Activated CD4-positive, CD25-positive, alpha-beta regulatory T cell treated with anti-CD3 and anti-CD28 coated beads, Interleukin-2, amount 50 U/mL, for 24 hours (primary cell): ENCODE measurements around the gene NCS1.

ENCODE experiments used
- ATAC-seq, 2 donors: fragments of 150-1000 bp; cut with Tn5 transposase; one replicate each; pipeline ENCODE4 v1.10.0; 2021; ENCODE audit warnings: mild to moderate bottlenecking in 1 of 2, moderate library complexity in 1 of 2

NCS1 gene

GRCh38 chr9:130215341-130216119, 43.3 kb downstream of the NCS1 start:
- no peak for ATAC-seq

GRCh38 chr9:130217838-130218237, 45.6 kb downstream of the NCS1 start:
- ATAC-seq = no peak

GRCh38 chr9:130219661-130220096, 47.5 kb downstream of the NCS1 start:
- no peak for ATAC-seq

GRCh38 chr9:130220352-130220751, 48.1 kb downstream of the NCS1 start:
- no peak for ATAC-seq

DNA sequence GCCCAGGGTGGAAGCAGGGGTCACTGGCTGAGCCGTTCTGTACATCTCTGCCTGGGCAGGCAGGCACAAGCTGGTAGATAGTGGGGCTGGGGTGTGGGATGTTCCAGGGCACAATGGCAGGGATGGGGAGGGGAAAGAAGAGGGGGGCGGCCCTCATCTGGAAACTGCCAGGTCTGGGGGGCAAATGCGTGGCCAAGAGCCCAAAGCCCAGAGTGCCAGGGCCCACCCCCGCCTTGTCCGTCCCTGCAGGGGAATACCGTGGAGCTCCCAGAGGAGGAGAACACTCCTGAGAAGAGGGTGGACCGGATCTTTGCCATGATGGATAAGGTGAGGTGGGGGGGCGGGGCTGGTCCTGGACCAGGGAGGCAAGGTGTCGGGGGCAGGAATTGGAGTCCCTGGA, 50.6 kb downstream of the NCS1 start:
- no peak for ATAC-seq

GRCh38 chr9:130225071-130225470, 52.9 kb downstream of the NCS1 start:
- ATAC-seq = no peak

GRCh38 chr9:130225586-130225985, 53.4 kb downstream of the NCS1 start:
- no peak for ATAC-seq

- no peak for ATAC-seq
These were observed 53.9 kb downstream of the NCS1 start for GRCh38 chr9:130226112-130226511.

DNA sequence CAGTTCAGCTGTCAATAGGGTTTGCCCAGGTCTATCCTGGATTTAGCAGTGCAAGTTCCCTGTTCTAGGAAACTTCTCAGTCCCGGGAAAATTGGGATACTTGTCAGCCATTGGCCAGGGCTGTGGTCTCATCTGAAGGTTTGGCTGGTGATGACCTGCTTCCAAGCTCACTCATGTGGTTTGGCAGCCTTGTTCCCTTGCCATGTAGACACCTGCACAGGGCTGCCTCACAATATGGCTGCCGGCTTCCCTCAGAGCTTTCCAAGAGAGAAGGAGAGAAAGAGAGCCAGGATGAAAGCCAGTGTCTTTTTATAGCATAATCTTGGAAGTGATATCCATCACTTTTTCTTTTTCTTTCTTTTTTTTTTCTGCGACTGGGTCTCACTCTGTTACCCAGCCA, 55.6 kb downstream of the NCS1 start:
- no peak for ATAC-seq

DNA sequence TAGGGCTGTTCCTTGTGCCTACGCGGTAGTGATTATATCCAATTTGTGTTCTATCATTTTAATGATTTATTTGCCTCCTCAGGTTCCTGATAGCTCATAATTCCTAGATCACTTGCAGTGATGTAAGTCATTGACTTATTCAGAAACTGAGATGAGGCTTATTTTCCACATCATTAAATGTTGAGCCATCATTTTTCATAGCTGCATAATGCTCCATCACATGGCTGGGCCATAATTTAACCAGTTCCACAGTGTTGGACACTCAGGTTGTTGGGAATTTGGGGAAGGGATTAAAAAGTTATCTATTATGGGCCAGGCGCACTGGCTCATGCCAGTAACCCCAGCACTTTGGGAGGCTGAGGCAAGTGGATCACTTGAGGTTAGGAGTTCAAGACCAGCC, 57.6 kb downstream of the NCS1 start:
- no peak for ATAC-seq

DNA sequence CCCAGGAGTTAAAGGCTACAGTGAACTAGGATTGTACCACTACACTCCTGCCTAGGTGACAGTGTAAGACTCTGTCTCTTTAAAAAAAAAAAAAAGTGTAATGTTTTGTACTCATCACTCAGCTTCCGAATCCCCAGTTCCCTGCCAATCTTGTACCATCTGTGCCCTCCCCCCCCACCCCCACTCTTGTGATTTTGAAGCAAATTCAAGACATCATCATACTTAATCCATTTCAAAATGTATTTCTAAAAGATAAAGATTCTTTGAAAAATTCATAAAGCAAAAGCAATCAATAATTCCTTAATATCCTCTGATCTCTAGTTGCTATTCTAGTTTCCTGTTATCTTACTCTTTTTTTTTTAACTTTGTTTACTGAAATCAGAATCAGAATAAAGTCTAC, 58.4 kb downstream of the NCS1 start:
- ATAC-seq = no peak

DNA sequence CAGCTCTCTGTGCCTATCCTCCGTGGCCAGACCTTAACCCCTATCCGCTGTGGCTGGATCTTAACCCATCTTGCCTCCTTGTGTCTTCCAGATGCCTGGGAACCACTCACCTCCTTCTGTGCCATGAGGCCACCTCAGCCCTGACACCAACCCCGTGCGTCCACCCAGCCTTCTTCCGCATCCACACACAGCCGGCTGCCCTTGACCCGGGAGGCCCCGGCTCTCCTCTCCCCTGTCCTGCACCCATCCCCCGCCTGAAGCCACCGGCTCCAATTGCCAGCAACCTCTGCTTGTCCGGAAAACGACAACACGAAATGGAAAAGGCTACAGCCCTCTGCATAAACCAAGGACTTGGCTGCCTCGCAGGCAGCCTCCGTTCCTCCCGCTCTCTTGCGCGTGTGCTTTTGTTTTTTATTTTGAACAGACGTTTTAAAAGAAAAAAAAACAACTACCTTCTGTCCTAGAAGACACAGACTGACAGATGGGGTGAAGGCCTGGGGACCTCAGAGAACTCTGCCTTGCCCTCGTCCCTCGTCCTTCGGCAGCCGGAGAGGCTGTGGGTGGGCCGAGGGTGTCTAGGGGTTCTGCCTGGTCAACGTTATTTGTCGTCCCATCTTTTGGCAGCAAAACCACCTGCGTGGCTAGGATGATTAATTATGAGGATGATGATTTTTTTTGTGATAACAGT, 60.8 kb downstream of the NCS1 start:
- ATAC-seq = no peak

DNA sequence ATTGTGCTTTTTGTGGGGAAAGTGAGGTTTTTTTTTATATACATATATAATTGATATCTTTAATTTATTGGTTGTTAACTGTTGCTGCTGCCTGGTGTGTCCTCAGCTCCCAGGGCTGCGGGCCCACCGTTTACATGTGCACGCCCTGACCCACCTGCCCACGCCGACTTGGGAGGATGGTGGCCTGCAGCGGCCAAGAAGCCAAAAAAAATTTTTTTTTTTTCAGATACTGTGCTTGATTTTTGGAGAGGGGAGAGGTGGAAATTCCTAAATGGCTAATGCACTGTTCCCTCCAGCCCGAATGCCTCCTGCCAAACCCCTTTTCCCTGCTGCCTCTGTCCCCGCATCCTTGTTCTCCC, 61.4 kb downstream of the NCS1 start:
- ATAC-seq = no peak

DNA sequence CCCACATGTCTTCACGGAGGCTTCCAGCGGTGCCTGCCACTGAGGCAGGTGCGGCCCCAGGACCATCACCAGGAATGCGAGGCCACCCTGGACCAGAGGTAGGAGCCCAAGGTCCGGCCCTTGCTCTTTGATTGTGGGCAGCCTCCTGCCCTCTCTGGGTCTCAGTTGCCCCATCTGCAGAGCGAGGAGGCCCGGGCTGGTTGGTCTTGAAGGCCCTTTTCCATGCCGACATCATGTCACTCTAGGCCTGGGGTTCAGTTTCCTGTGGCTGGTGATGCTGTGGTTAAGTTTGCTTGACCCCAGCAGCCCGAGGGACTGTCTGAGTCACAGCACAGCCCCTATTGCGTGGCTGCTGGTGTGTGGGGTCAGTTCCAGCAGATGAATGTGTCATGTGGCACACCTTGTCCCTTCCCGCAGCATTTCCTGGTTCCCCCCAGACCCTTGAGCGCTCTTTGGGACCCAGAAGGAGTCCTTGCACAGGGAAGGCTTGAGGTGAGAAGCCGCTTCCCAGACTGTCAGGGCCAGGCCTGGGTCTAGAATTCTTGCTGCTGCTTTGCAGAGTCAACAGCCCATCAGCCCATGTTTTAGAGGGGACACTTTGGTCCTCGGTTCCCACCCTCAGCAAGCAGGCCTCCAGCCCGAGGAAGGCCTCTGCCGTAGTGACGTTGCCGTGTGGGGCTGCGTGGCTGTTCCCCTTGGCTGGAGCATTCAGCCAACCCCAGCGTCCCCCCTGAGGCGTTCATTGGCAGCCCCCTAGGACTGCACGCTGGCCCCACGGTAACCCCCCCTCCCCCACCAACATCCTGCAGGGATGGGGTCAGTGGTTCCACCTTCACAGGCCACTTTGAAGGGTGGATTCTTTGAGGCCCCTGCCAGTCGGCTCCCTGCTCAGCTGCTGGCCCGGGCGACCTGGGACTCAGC, 62.4 kb downstream of the NCS1 start:
- ATAC-seq = no peak

- ATAC-seq = no peak
These were observed 63.6 kb downstream of the NCS1 start for GRCh38 chr9:130235558-130236435.

DNA sequence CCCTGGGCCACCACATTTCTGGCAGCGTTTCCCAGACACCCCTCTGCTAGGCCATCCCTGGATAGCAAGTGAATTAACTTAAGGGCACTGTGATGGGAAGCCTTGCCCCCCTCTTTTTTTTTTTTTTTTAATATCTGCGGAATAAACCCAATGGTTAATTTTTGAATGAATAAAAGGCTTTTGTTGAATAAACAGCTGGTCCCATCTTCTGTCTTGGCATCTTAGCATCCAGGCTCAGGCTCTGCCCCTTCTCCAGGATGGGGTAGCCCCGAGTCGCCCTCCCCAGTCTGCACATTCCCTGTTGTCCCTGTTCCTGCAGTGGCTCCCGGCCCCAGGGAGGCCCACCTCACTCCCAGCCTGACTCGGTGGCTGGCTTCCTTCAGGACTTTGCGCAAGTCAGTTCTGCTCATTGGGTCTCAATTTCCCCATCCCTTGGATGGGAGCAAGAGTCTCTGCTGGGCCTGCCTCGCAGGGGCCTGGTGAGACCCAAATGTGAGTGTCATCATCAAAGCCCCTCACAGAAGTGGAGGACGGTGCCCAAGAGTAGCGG, 64.3 kb downstream of the NCS1 start:
- no peak for ATAC-seq

GRCh38 chr9:130237076-130237475, 64.9 kb downstream of the NCS1 start:
- ATAC-seq = no peak

DNA sequence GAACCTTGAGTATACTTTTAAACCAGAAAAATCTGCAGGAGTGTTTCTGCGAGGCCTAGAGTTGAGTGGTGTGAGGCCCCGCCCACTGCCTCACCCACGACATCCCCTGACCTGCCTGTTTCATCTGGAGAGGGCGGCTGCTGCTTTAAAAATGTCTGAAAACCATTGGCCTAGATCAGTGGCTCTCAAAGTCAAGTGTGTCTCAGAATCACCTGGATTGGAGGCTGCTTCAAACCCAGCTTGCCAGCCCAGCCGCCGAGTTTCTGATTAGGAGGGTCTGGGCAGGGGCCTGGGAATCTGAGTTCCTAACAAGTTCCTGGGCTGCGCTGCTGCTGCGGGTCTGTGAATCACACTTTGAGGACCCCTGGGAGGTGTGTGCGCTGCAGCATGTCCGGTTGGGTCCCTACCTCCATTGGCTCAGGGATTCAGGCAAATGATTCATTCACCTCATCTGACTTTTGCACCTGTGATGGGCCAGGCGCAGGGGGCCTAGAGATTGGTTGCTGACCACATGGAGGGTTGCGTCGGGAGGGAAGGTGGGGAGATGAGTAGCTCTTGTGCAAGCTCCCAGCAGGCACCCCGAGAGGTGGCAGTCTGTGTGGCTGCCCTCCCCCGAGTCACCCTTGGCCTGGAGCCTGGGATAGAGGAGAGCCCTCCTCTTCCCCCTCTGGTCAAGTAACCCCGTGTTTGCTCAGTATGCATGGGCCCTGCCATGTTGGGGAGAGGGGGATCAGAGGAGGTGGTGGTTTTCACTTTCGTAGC, 65.7 kb downstream of the NCS1 start:
- ATAC-seq = no peak

DNA sequence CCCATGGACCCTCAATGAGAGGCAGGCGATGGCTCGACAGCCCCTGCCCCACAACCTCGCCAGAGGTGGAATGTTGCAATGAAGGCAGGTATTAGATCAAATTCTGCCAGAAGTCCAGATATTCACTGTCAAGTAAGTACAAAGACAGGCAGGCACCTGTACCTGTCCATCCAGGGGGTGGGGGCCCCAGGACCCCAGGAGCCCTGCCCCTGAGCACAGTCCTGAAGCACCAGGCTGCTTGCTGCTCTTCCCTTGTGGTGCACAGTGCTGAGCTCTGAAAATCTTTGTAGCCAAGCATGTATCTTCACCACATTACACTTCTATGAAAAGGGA, 67.1 kb downstream of the NCS1 start:
- no peak for ATAC-seq

- ATAC-seq = peak; percentile 86 to 87
These were observed 67.6 kb downstream of the NCS1 start for GRCh38 chr9:130239741-130240241.
